ENCODE data around the gene PARD3B. TPM values are rescaled to one million over a fixed set of nuclear protein-coding genes. Genes with fewer than 3 reads are reported as not detected.

Gene PARD3B
- total RNA-seq, 4 donors from 2014 or later: 32.8 to 69.6 (median 47.3) TPM

DNA sequence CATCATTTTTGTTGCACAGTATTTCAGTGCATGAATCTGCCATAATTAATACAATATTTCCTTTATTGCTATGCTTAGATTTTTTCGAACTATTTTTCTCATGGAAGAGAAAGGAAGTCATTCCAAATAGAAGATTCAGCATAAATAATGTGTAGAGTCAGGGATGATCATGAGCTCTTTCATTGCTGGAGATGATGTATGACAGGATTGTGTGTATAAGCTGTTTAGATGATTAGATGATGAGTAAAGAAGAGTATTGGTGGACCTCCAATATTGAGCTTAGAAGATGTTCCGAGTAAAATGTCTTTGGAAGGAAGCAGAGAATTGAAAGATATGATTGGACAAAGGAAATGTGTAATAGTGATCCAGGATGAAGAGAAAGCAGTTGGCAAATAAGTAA, 364.5 kb downstream of the PARD3B start:
- TF ChIP-seq CTCF (IDR thresholded peaks at IDR 0.05; ENCODE audit: low read depth): no peak

DNA sequence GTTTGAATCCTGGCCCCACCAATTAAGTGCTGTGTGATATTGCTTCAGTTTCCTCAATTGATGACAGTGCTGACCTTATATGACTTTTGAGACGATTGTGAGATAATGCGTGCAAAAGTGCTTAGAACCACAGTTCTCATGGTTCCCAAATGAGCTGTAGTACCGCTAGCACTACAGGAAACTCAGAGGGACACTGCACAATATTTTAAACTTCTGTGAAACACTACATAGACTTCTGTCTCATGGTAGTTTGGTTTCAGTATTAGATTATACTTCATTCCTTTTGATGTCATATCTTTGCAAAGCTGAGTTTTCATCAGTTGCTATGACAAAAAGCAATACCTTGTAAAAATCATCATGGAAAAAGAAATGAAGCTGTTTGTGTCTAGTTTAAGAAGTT, 368.0 kb downstream of the PARD3B start:
- TF ChIP-seq CTCF (IDR thresholded peaks at IDR 0.05; ENCODE audit: low read depth): no peak

- TF ChIP-seq CTCF (IDR thresholded peaks at IDR 0.05; ENCODE audit: low read depth): no peak
Measured at GRCh38 chr2:204913854-204914464, 368.7 kb downstream of the PARD3B start.

DNA sequence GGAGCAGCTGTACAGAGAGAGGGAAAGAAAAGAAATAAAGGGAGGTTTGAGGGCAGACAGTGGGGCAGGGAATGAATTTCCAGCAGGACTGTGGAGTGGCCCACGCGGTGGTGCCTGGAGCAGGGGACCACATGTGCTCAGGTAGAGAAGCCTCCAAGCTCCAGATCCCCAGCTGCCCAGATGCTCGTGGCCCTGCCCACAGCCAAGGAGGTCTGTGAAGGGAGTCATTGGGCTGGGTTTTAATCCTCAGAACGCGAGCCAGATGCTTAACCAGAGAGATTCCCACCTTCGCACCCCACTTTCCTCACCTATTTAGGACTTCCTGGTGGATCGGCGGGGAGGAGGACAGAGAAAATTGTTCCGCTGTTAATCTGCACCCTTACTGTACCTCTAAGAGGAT, 369.4 kb downstream of the PARD3B start:
- TF ChIP-seq CTCF (IDR thresholded peaks at IDR 0.05; ENCODE audit: low read depth): no peak

GRCh38 chr2:204917089-204917701, 371.9 kb downstream of the PARD3B start:
- TF ChIP-seq CTCF (IDR thresholded peaks at IDR 0.05; ENCODE audit: low read depth): no peak

DNA sequence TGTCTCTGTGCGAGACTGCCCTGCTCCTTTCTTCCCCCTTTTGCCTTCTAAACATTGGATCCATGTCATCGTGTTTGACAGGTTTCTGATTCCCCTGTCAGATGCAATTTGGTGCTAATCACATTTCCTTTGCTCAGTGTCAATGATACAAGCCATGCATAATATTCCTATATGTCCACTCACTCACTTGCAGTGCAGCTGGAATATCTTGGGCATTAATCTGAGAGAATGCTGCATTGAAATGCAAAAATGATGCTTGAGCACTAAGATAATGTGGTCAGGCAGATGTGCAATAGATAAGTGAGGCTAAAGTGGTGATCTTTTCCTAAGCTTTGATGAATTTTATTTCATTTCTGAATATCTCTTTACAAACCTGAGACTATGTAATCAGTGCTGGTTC, 375.5 kb downstream of the PARD3B start:
- TF ChIP-seq CTCF (IDR thresholded peaks at IDR 0.05; ENCODE audit: low read depth): no peak

GRCh38 chr2:204923957-204924356, 378.7 kb downstream of the PARD3B start:
- TF ChIP-seq CTCF (IDR thresholded peaks at IDR 0.05; ENCODE audit: low read depth): no peak

Data from subcutaneous adipose tissue (tissue), 4 donors.